ENCODE results near the gene CTNNBL1. TPM values are rescaled to one million over a fixed set of nuclear protein-coding genes. Genes with fewer than 3 reads are reported as not detected.
A peak's percentile ranks its signal among the peaks of the same experiment; 100 is the strongest.

The CTNNBL1 gene
- total and polyA plus RNA-seq, 8 donors: 10.5 to 148 (median 42.0) TPM

GRCh38 chr20:37726321-37726720 is 32.5 kb downstream of the CTNNBL1 start:
- peaks cover 22 to 86% (median 50%) of the 10 kb centered on the region in 4 donors for H3K4me1 ChIP-seq
- H3K36me3 ChIP-seq: peaks cover 0 to 1% (median 0%) of the 10 kb centered on the region in 4 donors
- no peak for DNase-seq
- H3K27me3 ChIP-seq: no peaks in the 10 kb centered on the region
- peaks cover 0 to 6% (median 0%) of the 10 kb centered on the region in 4 donors for H3K9me3 ChIP-seq
- no peak overlapping the region for H3K27ac ChIP-seq
- no peak overlapping the region for H3K4me3 ChIP-seq
- intact Hi-C loops (cut with DNase I; ENCODE audit: low total_unique reads): no loop called here
- TF ChIP-seq CTCF (IDR thresholded peaks at IDR 0.05): no peak

DNA sequence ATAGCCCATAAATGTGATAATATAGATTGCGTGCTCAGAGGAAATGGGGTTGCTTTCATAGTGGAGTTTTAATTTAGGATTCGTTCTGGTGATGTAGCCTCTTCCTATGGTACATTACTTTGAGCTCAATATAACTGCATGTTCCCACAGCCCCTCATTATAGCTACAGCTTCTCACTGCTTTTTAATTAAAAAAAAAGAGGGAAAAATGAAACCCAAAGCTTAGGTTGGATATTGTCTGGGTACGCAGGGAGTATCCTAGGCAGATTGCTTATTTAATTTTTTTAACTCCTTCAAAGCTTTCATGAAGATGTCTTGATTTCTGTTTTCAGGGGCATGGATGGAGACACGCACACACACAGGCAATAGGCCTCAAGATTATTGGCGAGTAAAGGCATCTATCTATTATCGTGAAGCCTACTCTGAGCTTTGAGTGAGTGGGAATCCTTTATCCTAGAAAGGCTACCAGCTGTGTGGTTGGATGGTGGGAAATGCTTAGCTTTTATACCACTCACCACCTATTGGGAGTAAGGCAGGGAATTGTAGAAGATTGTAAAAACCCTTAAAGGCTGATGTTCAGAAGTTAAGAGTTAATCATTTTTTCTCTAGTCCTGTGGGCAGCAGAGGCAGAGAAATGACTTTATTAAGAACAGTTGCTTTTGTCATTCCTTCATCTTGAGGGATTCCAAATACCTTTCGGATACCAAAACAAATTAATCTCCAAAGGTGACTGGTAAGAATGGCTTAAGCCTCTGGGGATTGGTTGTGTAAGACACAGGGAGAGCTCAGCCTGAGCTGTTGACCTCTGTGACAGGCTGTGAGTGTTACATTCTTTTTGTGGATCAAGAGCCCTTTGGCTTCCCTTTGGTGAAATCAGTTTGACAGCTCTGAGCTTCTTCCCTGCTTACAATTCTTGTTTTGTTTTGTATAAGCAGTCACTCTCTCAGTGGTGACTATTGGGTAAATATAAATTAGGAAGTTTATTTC is 33.4 kb downstream of the CTNNBL1 start:
- no peak for TF ChIP-seq POLR2A (IDR thresholded peaks at IDR 0.05)
- TF ChIP-seq EP300 (IDR thresholded peaks at IDR 0.05): no peak
- no peak for TF ChIP-seq CTCF (IDR thresholded peaks at IDR 0.05)
- TF ChIP-seq POLR2AphosphoS5 (IDR thresholded peaks at IDR 0.05): no peak
- intact Hi-C loops (cut with DNase I; ENCODE audit: low total_unique reads): no loop called here
- Histone ChIP-seq H3K27ac (peak overlapping the region in 2 of 5 donors; percentile 22 to 31), H3K9me3 (no peaks in the 10 kb centered on the region), H3K36me3 (peaks cover 0 to 3% (median 0%) of the 10 kb centered on the region in 4 donors), H3K4me3 (no peak overlapping the region), H3K4me1 (peaks cover 22 to 84% (median 50%) of the 10 kb centered on the region in 4 donors), H3K27me3 (no peaks in the 10 kb centered on the region)
- DNase-seq: no peak
- WGBS, 5 donors: 85 to 91% (median 89%) methylated on average over 7 of the region's 7 CpGs

- intact Hi-C loops (cut with DNase I; ENCODE audit: low total_unique reads): no loop called here
- H3K27ac ChIP-seq: peak overlapping the region in 1 of 5 donors; percentile 22
- TF ChIP-seq POLR2AphosphoS5 (IDR thresholded peaks at IDR 0.05) (no peak), CTCF (IDR thresholded peaks at IDR 0.05) (no peak), EP300 (IDR thresholded peaks at IDR 0.05) (no peak), POLR2A (IDR thresholded peaks at IDR 0.05) (no peak)
- H3K27me3 ChIP-seq: no peaks in the 10 kb centered on the region
- no peaks in the 10 kb centered on the region for H3K9me3 ChIP-seq
- peaks cover 22 to 80% (median 49%) of the 10 kb centered on the region in 4 donors for H3K4me1 ChIP-seq
- WGBS, 5 donors: 82 to 92% (median 89%) methylated on average over 2 of the region's 2 CpGs
- no peak overlapping the region for H3K4me3 ChIP-seq
- DNase-seq: no peak
- peaks cover 0 to 9% (median 5%) of the 10 kb centered on the region in 4 donors for H3K36me3 ChIP-seq
Observed at GRCh38 chr20:37727957-37728634, 34.3 kb downstream of the CTNNBL1 start.

DNA sequence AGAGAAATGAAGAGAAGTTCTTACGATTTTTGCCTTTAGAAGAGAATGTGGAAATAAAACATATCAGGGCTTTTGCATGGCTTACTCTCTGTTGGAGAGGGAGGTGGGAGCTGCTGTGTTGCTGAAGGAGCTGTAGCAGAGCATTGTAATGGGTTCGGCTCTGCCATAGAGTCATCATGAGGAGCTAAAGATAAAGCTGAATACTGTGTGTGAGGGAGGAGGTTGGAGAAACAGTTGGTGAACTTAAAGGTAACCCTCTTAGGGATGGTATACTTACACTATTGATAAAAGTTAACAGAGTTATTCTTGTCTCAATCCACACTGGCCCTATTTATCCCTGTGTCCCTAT is 34.8 kb downstream of the CTNNBL1 start:
- DNase-seq: no peak

More for the DNA sequence above, 34.8 kb downstream of the CTNNBL1 start:
- H3K9me3 ChIP-seq: no peaks in the 10 kb centered on the region
- no peak overlapping the region for H3K27ac ChIP-seq
- no peaks in the 10 kb centered on the region for H3K27me3 ChIP-seq
- peaks cover 22 to 80% (median 49%) of the 10 kb centered on the region in 4 donors for H3K4me1 ChIP-seq
- 67 to 73% (median 73%) methylated on average over 2 of the region's 2 CpGs for WGBS, 5 donors
- intact Hi-C loops (cut with DNase I; ENCODE audit: low total_unique reads): no loop called here
- TF ChIP-seq EP300 (IDR thresholded peaks at IDR 0.05) (no peak), CTCF (IDR thresholded peaks at IDR 0.05) (no peak), POLR2AphosphoS5 (IDR thresholded peaks at IDR 0.05) (no peak), POLR2A (IDR thresholded peaks at IDR 0.05) (no peak)
- H3K4me3 ChIP-seq: no peak overlapping the region
- peaks cover 0 to 14% (median 10%) of the 10 kb centered on the region in 4 donors for H3K36me3 ChIP-seq

Data from stomach (tissue), 9 donors.